ENCODE results near the gene TBC1D23.

The TBC1D23 gene

DNA sequence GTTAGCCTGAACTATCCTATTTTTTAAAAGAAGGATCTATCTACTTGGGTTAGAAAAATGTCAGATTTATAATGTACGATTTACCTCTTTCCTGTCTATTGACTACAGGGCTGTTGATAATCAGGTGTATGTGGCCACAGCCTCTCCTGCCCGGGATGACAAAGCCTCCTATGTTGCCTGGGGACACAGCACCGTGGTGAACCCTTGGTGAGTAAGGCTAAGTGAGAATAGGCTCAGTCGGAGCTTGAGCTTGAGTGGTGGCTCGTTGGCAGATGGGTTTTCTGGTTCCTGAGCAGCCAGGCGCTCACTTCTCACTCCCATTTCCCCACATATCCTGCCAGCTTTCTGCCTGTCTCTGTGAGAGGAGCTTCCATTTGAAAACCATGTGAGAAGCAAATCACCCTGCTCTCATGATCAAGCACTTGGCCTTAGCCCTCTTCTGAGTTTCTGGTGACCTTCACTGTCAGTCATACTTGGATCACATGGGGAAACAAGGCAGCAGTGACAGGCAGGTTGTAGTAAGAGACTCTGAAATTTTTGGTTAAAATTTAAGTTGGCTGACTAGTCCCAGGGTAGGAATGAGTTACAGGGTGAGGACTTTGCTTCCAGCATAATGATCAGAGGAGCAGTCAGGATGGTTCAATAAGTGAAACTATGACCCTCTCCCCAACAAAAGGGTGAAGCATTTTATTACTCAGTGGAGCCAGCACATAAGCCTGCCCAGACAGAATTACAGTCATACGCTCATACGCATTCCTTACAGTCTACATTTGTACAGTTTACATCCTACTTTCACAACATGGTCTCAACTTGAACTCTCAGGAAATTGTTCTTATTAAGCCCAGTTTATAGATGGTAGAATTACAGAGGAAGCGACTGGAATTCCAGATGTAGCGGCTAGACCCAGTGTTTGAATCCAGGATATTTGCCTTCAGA, 91.8 kb downstream of the TBC1D23 start:
- no peak for DNase-seq (ENCODE audit: low spot score)

DNA sequence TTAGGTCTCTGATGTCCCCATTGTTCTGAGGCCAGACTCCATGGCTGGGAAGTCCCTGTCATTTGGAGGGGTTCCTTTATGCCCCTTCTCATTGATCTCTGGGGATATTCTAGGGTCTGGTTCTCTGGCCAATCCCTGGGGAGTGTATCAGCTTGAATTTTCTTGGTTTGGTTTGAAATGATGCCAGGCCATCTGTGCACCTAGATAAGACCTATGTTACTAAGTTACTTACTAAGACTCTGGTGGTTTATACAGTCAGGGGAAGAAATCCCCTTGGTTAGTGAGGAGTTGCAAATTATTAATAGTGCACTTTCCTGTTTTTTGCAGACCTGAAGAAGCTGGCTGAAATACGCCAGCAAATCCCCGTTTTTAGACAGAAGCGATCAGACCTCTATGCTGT, 94.1 kb downstream of the TBC1D23 start:
- no peak for DNase-seq (ENCODE audit: low spot score)

DNA sequence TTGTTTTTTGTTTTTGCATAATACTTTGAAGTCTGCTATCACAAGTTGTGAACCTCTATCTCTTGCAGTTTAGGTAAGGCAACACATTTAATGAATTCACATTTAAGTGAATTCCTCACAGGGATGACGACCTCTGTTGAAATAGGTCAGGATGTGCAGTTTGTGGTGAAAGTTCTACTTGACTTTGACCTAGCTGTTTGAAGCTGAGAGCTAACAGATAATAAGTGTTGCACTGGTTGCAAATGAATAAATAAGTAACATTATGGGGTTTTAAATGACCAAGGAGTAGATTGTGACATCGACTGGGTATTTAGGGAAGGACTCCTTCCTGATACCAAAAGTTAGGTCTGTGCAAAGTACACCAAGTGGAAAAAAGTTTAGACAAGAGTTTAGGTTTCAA, 97.6 kb downstream of the TBC1D23 start:
- DNase-seq (ENCODE audit: low spot score) = no peak

DNA sequence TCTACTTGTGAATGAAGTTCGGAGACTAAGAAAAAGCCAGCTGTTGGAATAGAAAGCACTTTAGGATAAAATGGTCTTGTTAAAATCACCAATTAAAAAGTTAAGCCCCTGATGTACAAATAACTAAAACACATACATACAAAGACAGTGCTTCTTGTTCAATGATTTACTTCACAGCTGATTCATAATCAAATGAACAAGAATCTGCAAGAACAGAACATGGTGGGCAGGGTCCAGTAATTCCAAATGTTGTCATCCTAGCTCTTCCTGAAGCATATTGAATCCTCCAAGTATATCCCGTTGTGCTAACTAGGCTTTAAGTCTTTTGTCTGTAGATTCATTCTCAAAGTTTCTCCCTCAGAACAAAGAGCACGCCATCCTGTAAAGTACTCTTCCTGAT, 98.2 kb downstream of the TBC1D23 start:
- no peak for DNase-seq (ENCODE audit: low spot score)

DNA sequence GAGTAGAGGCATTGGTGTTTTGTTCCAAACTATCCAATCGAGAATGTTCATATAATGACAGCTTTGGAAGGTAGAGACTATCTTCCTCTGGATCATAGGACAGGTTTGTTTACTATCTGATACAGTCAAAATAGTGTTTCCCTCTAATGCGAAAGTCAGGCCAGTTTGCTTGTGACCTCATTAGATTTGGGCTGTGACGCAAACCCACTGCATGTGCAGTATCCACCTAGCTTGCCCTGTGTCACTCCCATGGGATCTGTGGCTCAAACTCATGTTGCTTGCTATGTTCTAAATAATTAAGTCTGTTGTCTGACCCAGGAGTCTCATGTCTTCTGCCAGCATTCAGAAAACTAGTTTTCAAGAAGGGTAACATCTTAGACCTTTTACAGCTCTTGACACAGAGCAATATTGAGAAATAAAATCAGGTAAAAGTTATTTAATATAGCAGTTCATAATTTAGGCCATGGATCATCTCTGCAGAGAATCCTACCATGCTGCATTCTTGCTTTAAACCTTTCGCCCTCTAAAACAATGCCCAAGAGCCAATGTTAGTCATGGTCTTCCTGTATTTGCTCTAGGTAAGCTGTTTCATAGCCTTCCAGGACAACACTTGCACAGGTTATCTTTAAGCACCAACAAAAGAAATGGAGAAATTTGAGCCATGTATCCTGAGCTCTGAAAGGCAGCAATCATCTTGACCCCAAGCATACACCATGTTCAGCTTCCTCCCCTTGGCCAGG, 100.1 kb downstream of the TBC1D23 start:
- no peak for DNase-seq (ENCODE audit: low spot score)

DNA sequence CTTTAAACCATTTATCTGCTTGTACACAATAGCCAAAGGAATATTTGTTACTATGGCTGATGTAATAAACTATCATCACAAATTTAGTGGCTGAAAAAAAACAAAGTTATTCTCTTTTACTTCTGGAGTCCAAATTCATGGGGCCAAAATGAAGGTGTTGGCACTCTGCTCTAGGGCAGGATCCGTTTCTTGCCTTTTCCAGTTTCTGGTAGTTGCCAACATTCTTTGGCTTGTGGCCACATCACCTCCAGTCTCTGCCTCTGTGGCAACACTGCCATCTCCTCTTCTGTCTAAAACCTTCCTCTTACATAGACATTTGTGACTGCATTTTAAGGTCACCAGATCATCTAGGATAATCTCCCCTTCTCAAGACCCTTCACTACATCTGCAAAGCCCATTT, 101.1 kb downstream of the TBC1D23 start:
- DNase-seq (ENCODE audit: low spot score) = no peak

DNA sequence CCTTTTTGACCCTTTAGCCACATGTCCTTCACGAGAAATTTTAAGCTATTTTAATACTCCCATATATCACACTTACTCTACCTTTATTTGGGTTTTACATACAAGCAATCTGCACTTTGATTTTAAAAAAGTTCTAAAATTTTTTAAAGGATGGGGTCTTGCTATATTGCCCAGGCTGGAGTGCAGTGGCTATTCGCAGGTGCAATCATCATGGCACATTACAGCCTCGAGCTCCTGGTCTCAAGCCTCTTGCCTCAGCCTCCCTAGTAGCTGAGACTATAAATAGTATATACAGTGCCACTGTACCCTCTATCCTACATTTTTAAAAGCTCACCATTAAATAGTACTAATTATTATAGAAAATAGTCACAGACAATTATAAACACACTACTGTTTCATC, 103.6 kb downstream of the TBC1D23 start:
- DNase-seq (ENCODE audit: low spot score) = no peak

DNA sequence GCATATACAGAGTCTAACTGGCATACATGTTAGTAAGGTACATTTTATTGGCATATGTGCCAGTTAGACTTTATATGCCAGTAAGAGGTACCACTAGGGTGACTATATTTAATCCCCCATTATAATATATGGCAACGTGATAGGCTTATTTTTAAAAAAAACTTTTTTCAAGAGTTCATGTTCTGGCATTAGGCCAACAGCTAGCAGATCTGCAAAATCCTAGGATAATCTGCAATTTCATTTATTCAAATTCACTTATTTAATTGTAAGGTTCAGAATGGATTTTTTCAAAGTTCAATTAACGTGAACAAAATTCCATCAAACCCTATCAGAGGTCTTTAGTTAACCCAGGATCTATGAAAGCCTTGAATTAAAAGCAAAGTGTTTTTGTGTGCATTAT, 105.6 kb downstream of the TBC1D23 start:
- no peak for DNase-seq (ENCODE audit: low spot score)

DNA sequence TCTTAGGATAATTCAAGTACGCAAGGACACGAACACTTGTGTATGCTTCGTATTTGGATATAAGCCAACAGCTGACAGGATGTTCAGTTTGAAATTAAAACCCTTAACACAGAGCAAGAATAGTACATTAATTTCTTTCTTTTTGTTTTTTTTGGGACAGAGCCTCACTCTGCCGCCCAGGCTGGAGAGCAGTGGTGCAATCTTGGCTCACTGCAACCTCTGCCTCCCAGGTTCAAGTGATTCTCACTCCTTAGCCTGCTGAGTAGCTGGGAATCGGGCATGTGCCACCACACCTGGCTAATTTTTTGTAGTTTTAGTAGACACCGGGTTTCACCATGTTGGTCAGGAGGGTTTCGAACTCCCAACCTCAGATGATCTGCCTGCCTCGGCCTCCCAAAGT, 107.6 kb downstream of the TBC1D23 start:
- no peak for DNase-seq (ENCODE audit: low spot score)

DNA sequence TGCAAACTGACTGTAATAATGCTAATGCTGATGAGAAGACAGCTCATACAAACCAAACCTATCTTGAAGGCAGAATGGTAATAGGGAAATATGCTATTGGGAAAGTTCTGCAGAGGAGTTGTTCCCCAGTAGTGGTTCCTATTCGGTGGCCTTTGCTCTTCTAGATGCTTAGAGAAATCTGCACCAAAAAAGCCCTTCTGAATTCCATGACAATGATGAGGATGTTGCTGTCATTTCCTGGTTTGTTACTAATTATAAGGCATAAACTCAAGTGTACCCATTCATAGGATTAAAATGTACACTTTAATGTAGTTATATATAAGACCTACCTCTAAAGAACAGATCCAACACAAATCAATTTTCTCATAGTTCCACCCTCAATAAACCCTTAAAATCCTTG, 110.0 kb downstream of the TBC1D23 start:
- no peak for DNase-seq (ENCODE audit: low spot score)

DNA sequence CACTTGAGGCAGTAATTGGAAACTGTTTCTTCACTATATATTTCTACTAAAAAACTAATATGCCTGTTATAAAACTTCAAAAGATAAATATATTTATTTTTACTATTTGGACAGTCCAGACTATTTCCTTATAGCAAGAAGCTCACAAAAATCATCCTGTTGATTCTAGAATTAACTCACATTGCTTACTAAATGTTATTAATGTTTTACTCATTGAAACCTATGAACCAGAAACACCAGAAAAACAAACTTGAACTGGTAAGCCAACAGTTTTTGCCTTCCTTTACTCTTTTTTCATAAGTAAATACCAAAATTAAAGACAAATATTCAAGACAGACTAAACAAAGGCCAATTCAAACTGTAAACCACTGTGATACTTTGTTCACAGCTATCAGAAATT, 113.7 kb downstream of the TBC1D23 start:
- no peak for DNase-seq (ENCODE audit: low spot score)

Measured in AG08395 (cell line).